SK-N-SH treated with all-trans-retinoic acid at 6 μM for 48 hours (cell line): ENCODE results near the gene KBTBD12.
A peak's percentile ranks its signal among the peaks of the same experiment; 100 is the strongest.

Source experiments
- ATAC-seq: fragments of 200-7000 bp; cut with Tn5 transposase; 3 replicates; pipeline ENCODE4 v1.9.1; 2020; ENCODE audit warnings: mild to moderate bottlenecking, moderate library complexity
- ARNTL ChIP-seq: fragments of 450-650 bp; formaldehyde crosslinking; IDR thresholded peaks from 2 replicates; pipeline ENCODE4 v1.5.0; 2020; ENCODE audit warnings: low read depth, mild to moderate bottlenecking, moderate library complexity, borderline replicate concordance
- BACH2 ChIP-seq: fragments of 250-450 bp; sonication (Bioruptor Pico); IDR thresholded peaks from 2 replicates; pipeline ENCODE4 v1.9.0; 2021; ENCODE audit warnings: mild to moderate bottlenecking, borderline replicate concordance
- CREB5 ChIP-seq: fragments of 250-450 bp; sonication (Bioruptor Pico); IDR thresholded peaks from 2 replicates; pipeline ENCODE4 v1.5.1; 2020; ENCODE audit warnings: low read depth, mild to moderate bottlenecking, moderate library complexity
- CSDC2 ChIP-seq: fragments of 250-450 bp; sonication (Bioruptor Pico); IDR thresholded peaks from 2 replicates; pipeline ENCODE4 v1.5.0; 2020; ENCODE audit warnings: mild to moderate bottlenecking, moderate library complexity
- CSRNP3 ChIP-seq: fragments of 250-450 bp; sonication (Bioruptor Pico); IDR thresholded peaks from 2 replicates; pipeline ENCODE4 v1.5.1; 2021; ENCODE audit warnings: mild to moderate bottlenecking, moderate library complexity
- ESRRG ChIP-seq: fragments of 250-450 bp; sonication (Bioruptor Pico); IDR thresholded peaks from 2 replicates; pipeline ENCODE4 v1.6.1; 2021; ENCODE audit warnings: mild to moderate bottlenecking
- GLIS3 ChIP-seq: fragments of 250-450 bp; sonication (Bioruptor Pico); IDR thresholded peaks from 2 replicates; pipeline ENCODE4 v1.5.0; 2020; ENCODE audit warnings: mild to moderate bottlenecking, moderate library complexity
- ISL1 ChIP-seq: fragments of 250-450 bp; sonication (Bioruptor Pico); IDR thresholded peaks from 2 replicates; pipeline ENCODE4 v2.1.2; 2022; ENCODE audit warnings: mild to moderate bottlenecking, moderate library complexity
- OSR1 ChIP-seq: fragments of 250-450 bp; sonication (Bioruptor Pico); IDR thresholded peaks from 2 replicates; pipeline ENCODE4 v1.8.0; 2022; ENCODE audit warnings: moderate library complexity, mild to moderate bottlenecking, inconsistent platforms
- PATZ1 ChIP-seq: fragments of 250-450 bp; sonication (Bioruptor Pico); IDR thresholded peaks from 2 replicates; pipeline ENCODE4 v1.8.0; 2020; ENCODE audit warnings: mild to moderate bottlenecking, moderate library complexity, borderline replicate concordance
- POU6F1 ChIP-seq: fragments of 250-450 bp; sonication (Bioruptor Pico); IDR thresholded peaks from 2 replicates; pipeline ENCODE4 v1.8.0; 2021; ENCODE audit warnings: low read depth, mild to moderate bottlenecking, moderate library complexity, borderline replicate concordance
- PPARA ChIP-seq: fragments of 250-450 bp; sonication (Bioruptor Pico); IDR thresholded peaks from 2 replicates; pipeline ENCODE4 v1.5.0; 2020; ENCODE audit warnings: mild to moderate bottlenecking, borderline replicate concordance
- RARB ChIP-seq: fragments of 250-450 bp; sonication (Bioruptor Pico); IDR thresholded peaks from 2 replicates; pipeline ENCODE4 v1.8.0; 2021; ENCODE audit warnings: mild to moderate bottlenecking, moderate library complexity
- SNAI2 ChIP-seq: fragments of 250-450 bp; sonication (Bioruptor Pico); IDR thresholded peaks from 2 replicates; pipeline ENCODE4 v1.5.0; 2020; ENCODE audit warnings: mild to moderate bottlenecking, moderate library complexity
- TCF4 ChIP-seq: fragments of 250-450 bp; sonication (Bioruptor Pico); IDR thresholded peaks from 2 replicates; pipeline ENCODE4 v1.8.0; 2021; ENCODE audit warnings: mild to moderate bottlenecking, moderate library complexity, borderline replicate concordance
- TOX ChIP-seq: fragments of 250-450 bp; sonication (Bioruptor Pico); IDR thresholded peaks from 2 replicates; pipeline ENCODE4 v1.8.0; 2021; ENCODE audit warnings: mild to moderate bottlenecking, moderate library complexity, borderline replicate concordance
- TSHZ2 ChIP-seq: fragments of 250-450 bp; sonication (Bioruptor Pico); IDR thresholded peaks from 2 replicates; pipeline ENCODE4 v1.5.0; 2020; ENCODE audit warnings: mild to moderate bottlenecking, moderate library complexity
- ZC3H10 ChIP-seq: fragments of 250-450 bp; sonication (Bioruptor Pico); IDR thresholded peaks from 2 replicates; pipeline ENCODE4 v1.5.1; 2021; ENCODE audit warnings: mild to moderate bottlenecking, moderate library complexity
- ZFP3 ChIP-seq: fragments of 250-450 bp; sonication (Bioruptor Pico); IDR thresholded peaks from 2 replicates; pipeline ENCODE4 v1.5.0; 2020; ENCODE audit warnings: mild to moderate bottlenecking, moderate library complexity
- ZFP30 ChIP-seq: fragments of 450-650 bp; formaldehyde crosslinking; IDR thresholded peaks from 2 replicates; pipeline ENCODE4 v1.5.0; 2022; ENCODE audit warnings: mild to moderate bottlenecking, moderate library complexity
- ZNF565 ChIP-seq: fragments of 450-650 bp; formaldehyde crosslinking; conservative IDR thresholded peaks from 2 replicates; pipeline ENCODE4 v1.5.0; 2020; ENCODE audit warnings: low read depth, mild to moderate bottlenecking, moderate library complexity
- ZNF70 ChIP-seq: fragments of 450-650 bp; formaldehyde crosslinking; IDR thresholded peaks from 2 replicates; pipeline ENCODE4 v1.5.0; 2020; ENCODE audit warnings: mild to moderate bottlenecking, moderate library complexity
- ZNF8 ChIP-seq: fragments of 450-650 bp; formaldehyde crosslinking; IDR thresholded peaks from 2 replicates; pipeline ENCODE4 v1.5.0; 2020; ENCODE audit warnings: mild to moderate bottlenecking, moderate library complexity

The KBTBD12 gene

GRCh38 chr3:128009952-128010846 is 95.2 kb downstream of the KBTBD12 start:
- no peak for ATAC-seq
- TF ChIP-seq ARNTL (CRISPR knock-in tag) (no peak), ZFP3 (CRISPR knock-in tag) (no peak), TCF4 (CRISPR knock-in tag) (no peak), ISL1 (CRISPR knock-in tag) (no peak), POU6F1 (CRISPR knock-in tag) (no peak), ZNF8 (CRISPR knock-in tag) (no peak), TOX (CRISPR knock-in tag) (no peak), RARB (CRISPR knock-in tag) (no peak), TSHZ2 (no peak), CSDC2 (CRISPR knock-in tag) (no peak), GLIS3 (no peak), ZFP30 (CRISPR knock-in tag) (no peak), OSR1 (CRISPR knock-in tag) (no peak), ESRRG (CRISPR knock-in tag) (no peak), BACH2 (CRISPR knock-in tag) (no peak), CREB5 (CRISPR knock-in tag) (no peak), CSRNP3 (no peak), ZNF70 (CRISPR knock-in tag) (no peak), ZC3H10 (CRISPR knock-in tag) (no peak)

- ATAC-seq = peak; percentile 70
- TF ChIP-seq ZFP3 (CRISPR knock-in tag) (no peak), ZNF565 (no peak), OSR1 (CRISPR knock-in tag) (no peak), ZNF70 (CRISPR knock-in tag) (no peak), TOX (CRISPR knock-in tag) (no peak), TSHZ2 (no peak), SNAI2 (no peak), CREB5 (CRISPR knock-in tag) (no peak), POU6F1 (CRISPR knock-in tag) (no peak), RARB (CRISPR knock-in tag) (no peak), ZNF8 (CRISPR knock-in tag) (no peak), PATZ1 (no peak), CSDC2 (CRISPR knock-in tag) (no peak), TCF4 (CRISPR knock-in tag) (no peak), ZFP30 (CRISPR knock-in tag) (no peak), PPARA (no peak)
Measured at GRCh38 chr3:128011140-128011539, 96.1 kb downstream of the KBTBD12 start.
